GM18505 (cell line): ENCODE measurements around the gene CHL1.

Experiments used
- ATAC-seq: cut with Tn5 transposase; IDR thresholded peaks from one replicate; pipeline ENCODE4 v1.9.1; 2021; ENCODE audit not compliant: unreplicated experiment
- POLR2A ChIP-seq: IDR thresholded peaks from 4 replicates; pipeline ENCODE4 v1.6.1; 2011; ENCODE audit warnings: borderline replicate concordance; ENCODE audit not compliant: insufficient read depth, insufficient read length; ENCODE audit errors: extremely low read depth

Gene CHL1

GRCh38 chr3:373193-373779, 176.7 kb downstream of the CHL1 start:
- no peak for ATAC-seq

DNA sequence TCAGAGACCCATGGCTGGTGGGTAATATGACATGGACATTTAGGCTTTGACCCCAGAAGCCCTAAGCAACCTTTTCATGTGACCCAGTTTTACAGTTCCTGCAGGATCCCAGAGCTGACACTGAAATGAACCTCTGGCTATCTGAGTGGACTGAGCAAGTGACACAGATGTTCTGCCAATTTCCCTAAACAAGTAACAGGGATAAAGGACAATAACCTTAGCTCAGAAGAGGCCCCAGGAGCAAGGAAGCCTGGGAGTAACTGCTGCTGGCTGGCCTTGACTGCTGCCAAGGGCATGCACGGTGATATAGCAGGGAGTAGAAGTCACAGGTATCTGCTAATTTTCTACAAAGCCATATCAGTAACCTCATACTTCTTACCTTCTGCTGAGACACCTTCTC, 177.9 kb downstream of the CHL1 start:
- no peak for ATAC-seq
- no peak for TF ChIP-seq POLR2A

More at GRCh38 chr3:373193-373779, 176.7 kb downstream of the CHL1 start:
- TF ChIP-seq POLR2A = no peak

GRCh38 chr3:377158-377561, 180.6 kb downstream of the CHL1 start:
- ATAC-seq = peak; percentile 51

GRCh38 chr3:380801-381200, 184.2 kb downstream of the CHL1 start:
- no peak for ATAC-seq
- TF ChIP-seq POLR2A = no peak

More at GRCh38 chr3:377158-377561, 180.6 kb downstream of the CHL1 start:
- TF ChIP-seq POLR2A = no peak

GRCh38 chr3:385151-385550, 188.6 kb downstream of the CHL1 start:
- no peak for TF ChIP-seq POLR2A
- no peak for ATAC-seq

DNA sequence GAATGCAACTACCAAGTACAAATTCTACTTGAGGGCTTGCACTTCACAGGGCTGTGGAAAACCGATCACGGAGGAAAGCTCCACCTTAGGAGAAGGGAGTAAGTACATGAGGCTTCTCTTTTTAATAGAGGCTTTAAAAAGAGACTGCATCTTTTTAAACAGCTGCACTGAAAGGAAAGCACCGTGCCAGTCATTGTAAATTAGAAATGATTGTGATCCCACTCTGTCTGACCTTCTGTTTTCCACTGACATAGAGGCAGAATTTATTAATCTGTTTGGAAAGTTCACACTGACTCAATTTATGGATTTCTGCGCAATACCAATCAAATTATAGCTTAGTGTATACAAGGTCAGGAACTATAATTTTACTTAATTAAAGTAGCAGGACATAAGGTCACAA, 198.2 kb downstream of the CHL1 start:
- ATAC-seq = no peak
- TF ChIP-seq POLR2A = no peak

DNA sequence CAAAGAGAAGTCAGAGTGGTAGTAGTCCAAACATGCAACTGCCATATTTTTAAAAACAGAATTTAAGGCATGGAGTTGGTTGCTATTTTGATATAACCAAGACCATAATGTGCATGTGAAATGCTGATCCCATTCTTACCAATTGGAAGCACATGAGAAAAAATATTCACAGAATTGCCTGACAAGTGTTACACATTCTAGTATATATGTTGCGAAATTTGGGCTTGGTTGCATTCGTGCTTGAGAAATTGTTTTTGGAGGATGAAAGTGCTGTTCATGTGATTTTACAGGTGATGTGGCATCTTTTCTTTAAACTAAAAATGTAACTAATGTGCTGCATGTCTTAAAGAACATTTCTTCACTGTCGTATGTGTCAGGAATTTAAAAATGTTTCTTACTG, 199.7 kb downstream of the CHL1 start:
- ATAC-seq = no peak
- no peak for TF ChIP-seq POLR2A

GRCh38 chr3:399647-400046, 203.1 kb downstream of the CHL1 start:
- ATAC-seq = no peak
- TF ChIP-seq POLR2A = no peak

DNA sequence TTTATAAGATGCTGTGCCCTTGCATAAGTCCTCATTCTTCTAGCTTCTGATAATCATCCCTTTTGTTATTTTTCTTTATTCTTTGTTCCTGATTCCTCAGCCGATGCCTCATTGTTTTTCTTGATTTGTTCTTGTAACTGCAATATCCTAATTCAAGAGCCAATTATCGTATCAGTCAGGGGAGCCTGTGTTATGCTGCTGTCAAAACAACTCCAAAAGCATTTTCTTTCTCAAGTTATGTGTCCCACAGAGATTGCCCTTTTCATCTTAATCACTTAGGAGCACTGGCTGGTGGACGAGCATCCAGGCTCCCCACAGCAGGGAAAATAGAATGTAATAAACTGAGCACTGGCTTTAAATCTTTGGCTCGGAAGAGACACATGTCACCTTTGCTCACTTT, 207.3 kb downstream of the CHL1 start:
- no peak for TF ChIP-seq POLR2A
- no peak for ATAC-seq

DNA sequence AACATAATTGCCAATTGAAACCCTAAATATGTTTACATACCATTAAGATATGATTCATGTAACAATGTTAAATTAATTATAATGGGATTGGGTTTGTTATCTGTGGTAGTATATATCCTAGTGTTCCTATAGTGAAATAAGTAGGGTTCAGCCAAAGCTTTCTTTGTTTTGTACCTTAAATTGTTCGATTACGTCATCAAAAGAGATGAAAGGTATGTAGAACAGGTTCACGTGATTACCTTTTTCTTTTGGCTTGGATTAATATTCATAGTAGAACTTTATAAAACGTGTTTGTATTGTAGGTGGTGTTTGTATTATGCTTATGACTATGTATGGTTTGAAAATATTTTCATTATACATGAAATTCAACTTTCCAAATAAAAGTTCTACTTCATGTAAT, 212.4 kb downstream of the CHL1 start:
- TF ChIP-seq POLR2A = no peak
- ATAC-seq = no peak

GRCh38 chr3:411226-411625, 214.7 kb downstream of the CHL1 start:
- TF ChIP-seq POLR2A = no peak
- ATAC-seq = no peak

DNA sequence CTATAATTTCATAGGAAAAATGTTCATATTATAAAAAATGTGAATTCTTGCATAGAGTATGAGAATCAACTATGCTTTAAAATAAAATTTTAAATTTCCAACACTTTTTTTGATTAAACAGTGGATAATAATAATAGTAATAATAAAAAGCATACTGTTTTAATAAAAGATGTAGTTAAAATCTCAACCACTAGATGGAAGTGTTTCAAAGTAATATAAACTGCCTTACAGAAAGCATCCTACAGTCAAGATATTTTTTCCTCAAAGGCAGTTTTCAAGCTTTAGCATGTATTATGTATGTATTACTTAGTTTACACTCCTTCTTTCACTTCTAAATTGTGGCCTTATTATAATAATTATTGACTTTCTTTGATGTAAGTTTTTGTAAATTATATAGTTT, 217.5 kb downstream of the CHL1 start:
- no peak for TF ChIP-seq POLR2A

GRCh38 chr3:418239-418929, 221.8 kb downstream of the CHL1 start:
- no peak for TF ChIP-seq POLR2A
- ATAC-seq = no peak

More for the DNA sequence above, 217.5 kb downstream of the CHL1 start:
- no peak for ATAC-seq

GRCh38 chr3:420584-420983, 224.0 kb downstream of the CHL1 start:
- ATAC-seq = peak; percentile 77
- no peak for TF ChIP-seq POLR2A
